WTC11 (cell line): ENCODE measurements around the gene KDM4F. TPM values are rescaled to one million over a fixed set of nuclear protein-coding genes. Genes with fewer than 3 reads are reported as not detected.

Source experiments
- ATAC-seq: fragments of 200-7000 bp; cut with Tn5 transposase; 2 replicates; pipeline ENCODE4 v1.10.0; 2021; ENCODE audit warnings: mild to moderate bottlenecking, moderate library complexity
- CTCF ChIA-PET: fragments of 300-600 bp; sonication (Branson Sonifier 250); formaldehyde crosslinking; loops from one replicate; lab custom pipeline; 2021; ENCODE audit warnings: antibody characterized with exemption; lab: Charles Lee
- POLR2A ChIA-PET: fragments of 350-600 bp; sonication (Branson Sonifier 250); formaldehyde crosslinking; loops from one replicate; lab custom pipeline; 2021; ENCODE audit warnings: antibody characterized with exemption; lab: Charles Lee
- DNase-seq: peaks from one replicate; pipeline ENCODE4 v3.0.0; 2021; ENCODE audit warnings: low spot score
- H3K27ac Mint-ChIP-seq: 2 replicates; pipeline ENCODE4 v1.8.0; 2021; ENCODE audit warnings: mixed read lengths
- H3K27me3 Mint-ChIP-seq: 2 replicates; pipeline ENCODE4 v1.8.0; 2021; ENCODE audit warnings: low read depth, mild to moderate bottlenecking, moderate library complexity, mixed read lengths
- H3K36me3 Mint-ChIP-seq: 2 replicates; pipeline ENCODE4 v1.8.0; 2021; ENCODE audit warnings: mixed read lengths
- H3K4me1 Mint-ChIP-seq: 2 replicates; pipeline ENCODE4 v1.8.0; 2022; ENCODE audit warnings: mixed read lengths
- H3K4me3 Mint-ChIP-seq: 2 replicates; pipeline ENCODE4 v1.8.0; 2021; ENCODE audit warnings: mild to moderate bottlenecking, moderate library complexity, mixed read lengths
- H3K9me3 Mint-ChIP-seq: 2 replicates; pipeline ENCODE4 v1.8.0; 2021; ENCODE audit warnings: mixed read lengths
- CDX4 ChIP-seq: fragments of 250-450 bp; sonication (Bioruptor Pico); IDR thresholded peaks from 2 replicates; pipeline ENCODE4 v1.9.0; 2021; ENCODE audit warnings: moderate library complexity, mild to moderate bottlenecking, inconsistent platforms, borderline replicate concordance
- ELF4 ChIP-seq: sonication (generic); formaldehyde crosslinking; IDR thresholded peaks from 2 replicates; pipeline ENCODE4 v1.8.1; 2022; ENCODE audit warnings: low read depth, mild to moderate bottlenecking, moderate library complexity, missing genetic modification reagents
- HMGXB4 ChIP-seq: sonication (generic); formaldehyde crosslinking; IDR thresholded peaks from 2 replicates; pipeline ENCODE4 v1.8.1; 2023; ENCODE audit warnings: mild to moderate bottlenecking, moderate library complexity, missing genetic modification reagents
- JAZF1 ChIP-seq: fragments of 250-450 bp; sonication (Bioruptor Pico); IDR thresholded peaks from 2 replicates; pipeline ENCODE4 v1.9.0; 2021; ENCODE audit warnings: moderate library complexity, mild to moderate bottlenecking, inconsistent platforms
- JUN ChIP-seq: sonication (generic); formaldehyde crosslinking; IDR thresholded peaks from 2 replicates; pipeline ENCODE4 v1.8.0; 2023; ENCODE audit warnings: mild to moderate bottlenecking, missing genetic modification reagents
- KAT7 ChIP-seq: sonication (generic); formaldehyde crosslinking; IDR thresholded peaks from 2 replicates; pipeline ENCODE4 v1.8.1; 2023; ENCODE audit warnings: missing genetic modification reagents, mild to moderate bottlenecking, borderline replicate concordance
- MLX ChIP-seq: sonication (generic); formaldehyde crosslinking; IDR thresholded peaks from 2 replicates; pipeline ENCODE4 v1.8.1; 2023; ENCODE audit warnings: mild to moderate bottlenecking, missing genetic modification reagents, moderate library complexity
- NFATC4 ChIP-seq: fragments of 250-450 bp; sonication (Bioruptor Pico); IDR thresholded peaks from 2 replicates; pipeline ENCODE4 v1.9.0; 2021; ENCODE audit warnings: mild to moderate bottlenecking
- NFE2L1 ChIP-seq: sonication (generic); formaldehyde crosslinking; IDR thresholded peaks from 2 replicates; pipeline ENCODE4 v1.8.1; 2023; ENCODE audit warnings: missing genetic modification reagents
- NR1H2 ChIP-seq: sonication (generic); formaldehyde crosslinking; IDR thresholded peaks from 2 replicates; pipeline ENCODE4 v1.9.0; 2021; ENCODE audit warnings: mild to moderate bottlenecking, moderate library complexity, missing genetic modification reagents
- OVOL2 ChIP-seq: fragments of 250-450 bp; sonication (Bioruptor Pico); IDR thresholded peaks from 2 replicates; pipeline ENCODE4 v1.9.0; 2021; ENCODE audit warnings: mild to moderate bottlenecking, borderline replicate concordance
- TEAD1 ChIP-seq: sonication (generic); formaldehyde crosslinking; IDR thresholded peaks from 2 replicates; pipeline ENCODE4 v1.8.0; 2022; ENCODE audit warnings: mild to moderate bottlenecking, missing genetic modification reagents
- TP53 ChIP-seq: sonication (generic); formaldehyde crosslinking; IDR thresholded peaks from 2 replicates; pipeline ENCODE4 v1.8.1; 2023; ENCODE audit warnings: mild to moderate bottlenecking, missing genetic modification reagents
- USF2 ChIP-seq: sonication (generic); formaldehyde crosslinking; IDR thresholded peaks from 2 replicates; pipeline ENCODE4 v1.8.1; 2023; ENCODE audit warnings: mild to moderate bottlenecking, missing genetic modification reagents, moderate library complexity
- ZBTB21 ChIP-seq: sonication (generic); formaldehyde crosslinking; IDR thresholded peaks from 2 replicates; pipeline ENCODE4 v1.8.1; 2023; ENCODE audit warnings: mild to moderate bottlenecking, missing genetic modification reagents, borderline replicate concordance
- ZNF121 ChIP-seq: sonication (generic); formaldehyde crosslinking; IDR thresholded peaks from 2 replicates; pipeline ENCODE4 v1.8.0; 2023; ENCODE audit warnings: missing genetic modification reagents
- ZNF317 ChIP-seq: sonication (generic); formaldehyde crosslinking; IDR thresholded peaks from 2 replicates; pipeline ENCODE4 v1.8.1; 2023; ENCODE audit warnings: low read depth, mild to moderate bottlenecking, moderate library complexity, missing genetic modification reagents, borderline replicate concordance
- ZNF396 ChIP-seq: fragments of 250-450 bp; sonication (Bioruptor Pico); IDR thresholded peaks from 2 replicates; pipeline ENCODE4 v1.8.0; 2021; ENCODE audit warnings: mild to moderate bottlenecking, moderate library complexity, borderline replicate concordance
- ZNF416 ChIP-seq: fragments of 250-450 bp; sonication (Bioruptor Pico); IDR thresholded peaks from 2 replicates; pipeline ENCODE4 v1.9.0; 2021; ENCODE audit warnings: mild to moderate bottlenecking, inconsistent platforms
- total RNA-seq: library from RNA; stranded (reverse); gene quantifications from 3 replicates; pipeline ENCODE4 v1.2.3, GENCODE V29; 2021
- TF ChIP-seq, protein P1 (sequence below): sonication (generic); formaldehyde crosslinking; IDR thresholded peaks from 2 replicates; pipeline ENCODE4 v1.8.0; 2023; ENCODE audit warnings: mild to moderate bottlenecking, missing genetic modification reagents
- TF ChIP-seq, protein P2 (sequence below): sonication (generic); formaldehyde crosslinking; conservative IDR thresholded peaks from 2 replicates; pipeline ENCODE4 v1.8.1; 2022; ENCODE audit warnings: mild to moderate bottlenecking, missing genetic modification reagents
- TF ChIP-seq, protein P3 (sequence below): fragments of 250-450 bp; sonication (Bioruptor Pico); IDR thresholded peaks from 2 replicates; pipeline ENCODE4 v1.8.0; 2021; ENCODE audit warnings: mild to moderate bottlenecking
- TF ChIP-seq, protein P4 (sequence below): sonication (generic); formaldehyde crosslinking; IDR thresholded peaks from 2 replicates; pipeline ENCODE4 v1.8.0; 2022; ENCODE audit warnings: mild to moderate bottlenecking, missing genetic modification reagents
- TF ChIP-seq, protein P5 (sequence below): fragments of 250-450 bp; sonication (Bioruptor Pico); IDR thresholded peaks from 2 replicates; pipeline ENCODE4 v1.9.0; 2021; ENCODE audit warnings: mild to moderate bottlenecking

KDM4F gene
- total RNA-seq, 1 experiment from 2014 or later: not detected

- TF ChIP-seq CDX4: no peak
Measured at GRCh38 chr11:95093548-95093947, 44.3 kb downstream of the KDM4F start (continued).

DNA sequence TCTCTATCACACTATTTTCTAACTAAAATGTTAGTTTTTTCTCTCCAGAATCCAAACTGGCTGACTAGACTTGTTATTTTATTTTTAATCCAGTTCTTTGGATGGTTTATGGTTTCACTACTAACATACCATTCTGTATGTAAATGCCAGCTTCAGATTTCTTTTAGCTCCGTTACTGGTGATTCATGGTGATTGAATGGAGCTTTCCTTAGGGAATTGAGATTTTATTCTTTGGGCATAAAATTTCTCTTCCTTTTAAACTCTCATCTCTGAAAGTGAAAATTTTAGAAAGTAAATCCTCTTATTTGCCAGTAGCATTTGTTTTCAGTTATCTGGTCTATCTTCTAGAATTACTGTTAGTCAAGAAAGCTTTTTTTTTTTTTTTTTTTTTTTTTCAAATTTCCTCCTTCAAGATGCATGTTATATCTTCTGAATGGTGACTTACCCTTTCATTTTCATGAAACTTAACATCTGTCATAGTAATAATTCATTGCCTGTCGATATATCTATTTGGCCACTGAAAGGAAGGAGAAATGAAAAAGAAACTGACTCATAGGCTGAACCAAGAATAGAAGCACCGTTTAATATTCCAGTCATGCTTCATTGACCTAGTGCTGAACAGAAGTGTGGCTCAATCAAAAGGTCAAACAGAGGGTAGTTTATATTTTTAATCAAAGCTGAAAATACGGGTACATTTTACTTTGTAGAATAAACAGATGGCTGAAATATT lies 46.8 kb downstream of the KDM4F start:
- no peak for TF ChIP-seq HMGXB4 (CRISPR knock-in tag)
- TF ChIP-seq ZNF121: no peak
- TF ChIP-seq JUN (CRISPR knock-in tag): no peak
- TF ChIP-seq ZNF396: no peak
- TF ChIP-seq TP53: no peak
- no peak for TF ChIP-seq TEAD1 (CRISPR knock-in tag)
- no peak for TF ChIP-seq NR1H2 (CRISPR knock-in tag)
- TF ChIP-seq, protein P1, sequence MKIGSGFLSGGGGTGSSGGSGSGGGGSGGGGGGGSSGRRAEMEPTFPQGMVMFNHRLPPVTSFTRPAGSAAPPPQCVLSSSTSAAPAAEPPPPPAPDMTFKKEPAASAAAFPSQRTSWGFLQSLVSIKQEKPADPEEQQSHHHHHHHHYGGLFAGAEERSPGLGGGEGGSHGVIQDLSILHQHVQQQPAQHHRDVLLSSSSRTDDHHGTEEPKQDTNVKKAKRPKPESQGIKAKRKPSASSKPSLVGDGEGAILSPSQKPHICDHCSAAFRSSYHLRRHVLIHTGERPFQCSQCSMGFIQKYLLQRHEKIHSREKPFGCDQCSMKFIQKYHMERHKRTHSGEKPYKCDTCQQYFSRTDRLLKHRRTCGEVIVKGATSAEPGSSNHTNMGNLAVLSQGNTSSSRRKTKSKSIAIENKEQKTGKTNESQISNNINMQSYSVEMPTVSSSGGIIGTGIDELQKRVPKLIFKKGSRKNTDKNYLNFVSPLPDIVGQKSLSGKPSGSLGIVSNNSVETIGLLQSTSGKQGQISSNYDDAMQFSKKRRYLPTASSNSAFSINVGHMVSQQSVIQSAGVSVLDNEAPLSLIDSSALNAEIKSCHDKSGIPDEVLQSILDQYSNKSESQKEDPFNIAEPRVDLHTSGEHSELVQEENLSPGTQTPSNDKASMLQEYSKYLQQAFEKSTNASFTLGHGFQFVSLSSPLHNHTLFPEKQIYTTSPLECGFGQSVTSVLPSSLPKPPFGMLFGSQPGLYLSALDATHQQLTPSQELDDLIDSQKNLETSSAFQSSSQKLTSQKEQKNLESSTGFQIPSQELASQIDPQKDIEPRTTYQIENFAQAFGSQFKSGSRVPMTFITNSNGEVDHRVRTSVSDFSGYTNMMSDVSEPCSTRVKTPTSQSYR: no peak
- TF ChIP-seq, protein P2, sequence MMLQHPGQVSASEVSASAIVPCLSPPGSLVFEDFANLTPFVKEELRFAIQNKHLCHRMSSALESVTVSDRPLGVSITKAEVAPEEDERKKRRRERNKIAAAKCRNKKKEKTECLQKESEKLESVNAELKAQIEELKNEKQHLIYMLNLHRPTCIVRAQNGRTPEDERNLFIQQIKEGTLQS (CRISPR knock-in tag): no peak
- TF ChIP-seq, protein P3, sequence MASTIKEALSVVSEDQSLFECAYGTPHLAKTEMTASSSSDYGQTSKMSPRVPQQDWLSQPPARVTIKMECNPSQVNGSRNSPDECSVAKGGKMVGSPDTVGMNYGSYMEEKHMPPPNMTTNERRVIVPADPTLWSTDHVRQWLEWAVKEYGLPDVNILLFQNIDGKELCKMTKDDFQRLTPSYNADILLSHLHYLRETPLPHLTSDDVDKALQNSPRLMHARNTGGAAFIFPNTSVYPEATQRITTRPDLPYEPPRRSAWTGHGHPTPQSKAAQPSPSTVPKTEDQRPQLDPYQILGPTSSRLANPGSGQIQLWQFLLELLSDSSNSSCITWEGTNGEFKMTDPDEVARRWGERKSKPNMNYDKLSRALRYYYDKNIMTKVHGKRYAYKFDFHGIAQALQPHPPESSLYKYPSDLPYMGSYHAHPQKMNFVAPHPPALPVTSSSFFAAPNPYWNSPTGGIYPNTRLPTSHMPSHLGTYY: no peak
- TF ChIP-seq ZNF416: no peak
- TF ChIP-seq, protein P4, sequence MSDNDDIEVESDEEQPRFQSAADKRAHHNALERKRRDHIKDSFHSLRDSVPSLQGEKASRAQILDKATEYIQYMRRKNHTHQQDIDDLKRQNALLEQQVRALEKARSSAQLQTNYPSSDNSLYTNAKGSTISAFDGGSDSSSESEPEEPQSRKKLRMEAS: no peak
- no peak for TF ChIP-seq ELF4 (CRISPR knock-in tag)
- no peak for TF ChIP-seq JAZF1 (CRISPR knock-in tag)
- TF ChIP-seq NFATC4: no peak
- TF ChIP-seq MLX (CRISPR knock-in tag): no peak
- TF ChIP-seq, all 79 proteins: peak for 0
- DNase-seq (no peak), ATAC-seq (no peak)
- peaks cover 19% of the 10 kb centered on the region for H3K27me3 Mint-ChIP-seq
- H3K36me3 Mint-ChIP-seq: no peaks in the 10 kb centered on the region
- POLR2A ChIA-PET: no interaction called here
- no peak overlapping the region for H3K4me3 Mint-ChIP-seq
- CTCF ChIA-PET: no interaction called here
- no peak overlapping the region for H3K27ac Mint-ChIP-seq
- H3K9me3 Mint-ChIP-seq: no peaks in the 10 kb centered on the region
- H3K4me1 Mint-ChIP-seq: peaks cover 26% of the 10 kb centered on the region

- Mint-ChIP-seq H3K36me3 (no peaks in the 10 kb centered on the region), H3K27me3 (peaks cover 7% of the 10 kb centered on the region), H3K4me1 (peaks cover 19% of the 10 kb centered on the region), H3K27ac (no peak overlapping the region), H3K9me3 (no peaks in the 10 kb centered on the region), H3K4me3 (no peak overlapping the region)
- ChIA-PET POLR2A (no interaction called here), CTCF (interaction anchor here (1.2 kb wide), 1 partner anchor 55 kb away, joined by 4 read pairs; no protein-coding TSS in a partner anchor)
- ATAC-seq (no peak), DNase-seq (no peak)
- no peak for TF ChIP-seq KAT7 (CRISPR knock-in tag)
- TF ChIP-seq NFE2L1 (CRISPR knock-in tag): no peak
- no peak for TF ChIP-seq ZNF317 (CRISPR knock-in tag)
- TF ChIP-seq, protein P5, sequence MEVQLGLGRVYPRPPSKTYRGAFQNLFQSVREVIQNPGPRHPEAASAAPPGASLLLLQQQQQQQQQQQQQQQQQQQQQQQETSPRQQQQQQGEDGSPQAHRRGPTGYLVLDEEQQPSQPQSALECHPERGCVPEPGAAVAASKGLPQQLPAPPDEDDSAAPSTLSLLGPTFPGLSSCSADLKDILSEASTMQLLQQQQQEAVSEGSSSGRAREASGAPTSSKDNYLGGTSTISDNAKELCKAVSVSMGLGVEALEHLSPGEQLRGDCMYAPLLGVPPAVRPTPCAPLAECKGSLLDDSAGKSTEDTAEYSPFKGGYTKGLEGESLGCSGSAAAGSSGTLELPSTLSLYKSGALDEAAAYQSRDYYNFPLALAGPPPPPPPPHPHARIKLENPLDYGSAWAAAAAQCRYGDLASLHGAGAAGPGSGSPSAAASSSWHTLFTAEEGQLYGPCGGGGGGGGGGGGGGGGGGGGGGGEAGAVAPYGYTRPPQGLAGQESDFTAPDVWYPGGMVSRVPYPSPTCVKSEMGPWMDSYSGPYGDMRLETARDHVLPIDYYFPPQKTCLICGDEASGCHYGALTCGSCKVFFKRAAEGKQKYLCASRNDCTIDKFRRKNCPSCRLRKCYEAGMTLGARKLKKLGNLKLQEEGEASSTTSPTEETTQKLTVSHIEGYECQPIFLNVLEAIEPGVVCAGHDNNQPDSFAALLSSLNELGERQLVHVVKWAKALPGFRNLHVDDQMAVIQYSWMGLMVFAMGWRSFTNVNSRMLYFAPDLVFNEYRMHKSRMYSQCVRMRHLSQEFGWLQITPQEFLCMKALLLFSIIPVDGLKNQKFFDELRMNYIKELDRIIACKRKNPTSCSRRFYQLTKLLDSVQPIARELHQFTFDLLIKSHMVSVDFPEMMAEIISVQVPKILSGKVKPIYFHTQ: no peak
- TF ChIP-seq OVOL2 (CRISPR knock-in tag): no peak
- TF ChIP-seq ZBTB21 (CRISPR knock-in tag): no peak
- TF ChIP-seq USF2: no peak
Measured at GRCh38 chr11:95097209-95097608, 48.0 kb downstream of the KDM4F start.
